NCI-H2107 (cell line): ENCODE results near the gene HOXA10.

ENCODE experiments used
- DNase-seq: peaks from one replicate; lab custom pipeline; 2025; lab: John Stamatoyannopoulos, UW

Gene HOXA10

GRCh38 chr7:27179030-27179429 lies 4.9 kb upstream of the HOXA10 start:
- no peak for DNase-seq

DNA sequence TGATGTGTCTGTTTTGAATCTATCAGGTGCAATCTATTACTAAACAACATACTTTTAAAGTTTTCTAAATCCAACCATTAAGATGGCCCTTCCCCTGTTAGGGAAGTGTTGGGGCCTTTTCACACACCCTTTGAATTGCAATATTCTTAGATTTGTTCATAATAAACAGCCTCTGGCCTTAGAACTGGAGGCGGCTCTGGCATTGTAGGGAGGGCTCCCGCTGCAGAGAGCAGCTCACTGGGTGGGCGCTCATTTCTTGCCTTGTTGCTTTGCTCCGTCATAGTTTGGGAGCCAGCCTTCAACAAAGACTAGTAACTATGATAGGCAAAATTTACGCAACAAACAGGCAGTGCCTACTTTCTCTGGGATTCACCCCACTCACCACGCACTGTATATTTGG lies 4.2 kb upstream of the HOXA10 start:
- no peak for DNase-seq

DNA sequence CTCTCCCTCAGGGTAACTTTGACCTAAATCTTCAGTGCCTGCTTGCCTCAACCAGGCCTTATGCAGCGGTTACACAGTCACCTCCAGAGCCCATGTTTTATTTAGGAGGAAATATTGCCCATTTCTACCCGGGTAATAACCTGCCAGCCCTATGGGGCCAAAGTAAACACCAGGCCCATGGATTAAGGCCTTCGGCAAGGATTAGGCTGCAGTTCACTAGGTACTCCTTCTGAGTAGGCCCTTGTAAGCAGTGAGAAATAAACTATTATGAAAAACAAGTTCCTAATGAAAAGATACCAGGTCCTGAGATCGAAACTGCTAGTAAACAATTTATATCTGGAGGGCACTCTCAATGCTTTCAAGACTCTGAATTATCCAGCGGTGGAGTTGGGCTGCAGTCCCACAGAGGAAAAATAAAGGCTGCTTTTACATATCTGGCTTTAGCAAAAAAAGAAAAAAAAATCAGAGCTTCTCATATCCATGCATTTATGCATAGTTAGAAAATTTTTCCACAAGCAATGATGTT lies 3.7 kb upstream of the HOXA10 start:
- no peak for DNase-seq

DNA sequence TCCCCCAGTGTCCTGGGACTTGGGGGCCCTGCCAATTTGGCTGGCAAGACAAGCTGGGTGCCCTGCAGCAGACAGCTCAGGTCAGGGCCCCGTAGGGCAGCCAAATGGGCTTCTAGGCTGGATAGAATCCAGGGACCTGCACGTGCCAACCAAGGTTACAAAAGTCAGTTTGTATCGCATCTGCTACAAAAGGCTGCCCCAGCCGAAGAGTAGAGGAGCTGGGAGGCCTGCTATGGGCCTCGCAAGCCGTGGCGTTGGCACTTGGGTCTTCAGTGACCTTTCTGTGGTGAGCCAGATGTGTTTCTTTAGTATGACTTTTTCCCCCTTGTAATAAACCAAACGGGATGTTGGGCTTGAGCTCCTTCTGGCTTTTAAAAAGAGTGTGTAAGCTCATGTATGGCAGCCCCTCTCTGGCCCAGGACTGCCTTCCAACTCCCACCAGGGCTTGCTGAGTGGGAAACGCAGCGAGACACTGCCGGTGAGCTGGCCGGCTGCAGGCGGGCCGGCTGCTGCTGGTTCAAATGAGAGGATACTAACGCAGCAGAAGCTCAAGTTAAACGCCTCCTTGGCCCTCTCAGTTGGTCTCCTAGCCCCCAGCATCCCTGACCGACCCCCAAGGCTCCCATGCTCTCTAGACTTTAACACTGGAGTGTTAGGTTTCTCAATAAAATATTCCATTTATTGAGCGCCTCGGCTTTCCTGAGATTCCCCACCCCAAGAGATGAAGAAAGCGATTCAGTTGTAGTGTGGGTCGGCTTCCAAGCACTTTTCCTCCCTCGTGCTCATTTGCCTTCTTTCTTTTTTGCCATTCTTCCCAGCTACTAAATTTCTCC lies 3.1 kb upstream of the HOXA10 start:
- no peak for DNase-seq

DNA sequence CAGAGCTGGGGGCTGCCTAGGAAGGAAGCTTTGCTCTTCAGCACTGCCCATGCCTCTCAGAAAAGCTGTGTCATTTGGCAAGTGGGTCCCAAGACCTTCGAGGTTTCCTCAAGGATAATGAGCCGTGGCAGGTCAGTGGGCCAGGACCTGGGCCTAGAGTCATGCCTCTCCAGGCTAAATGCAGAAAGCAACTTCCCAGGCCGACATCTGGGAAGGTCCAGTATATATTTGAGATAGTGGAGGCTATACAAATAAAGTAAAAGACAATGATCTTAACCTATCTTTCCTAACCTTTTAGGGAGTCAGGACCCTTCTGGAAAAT lies 2.4 kb upstream of the HOXA10 start:
- DNase-seq: no peak

DNA sequence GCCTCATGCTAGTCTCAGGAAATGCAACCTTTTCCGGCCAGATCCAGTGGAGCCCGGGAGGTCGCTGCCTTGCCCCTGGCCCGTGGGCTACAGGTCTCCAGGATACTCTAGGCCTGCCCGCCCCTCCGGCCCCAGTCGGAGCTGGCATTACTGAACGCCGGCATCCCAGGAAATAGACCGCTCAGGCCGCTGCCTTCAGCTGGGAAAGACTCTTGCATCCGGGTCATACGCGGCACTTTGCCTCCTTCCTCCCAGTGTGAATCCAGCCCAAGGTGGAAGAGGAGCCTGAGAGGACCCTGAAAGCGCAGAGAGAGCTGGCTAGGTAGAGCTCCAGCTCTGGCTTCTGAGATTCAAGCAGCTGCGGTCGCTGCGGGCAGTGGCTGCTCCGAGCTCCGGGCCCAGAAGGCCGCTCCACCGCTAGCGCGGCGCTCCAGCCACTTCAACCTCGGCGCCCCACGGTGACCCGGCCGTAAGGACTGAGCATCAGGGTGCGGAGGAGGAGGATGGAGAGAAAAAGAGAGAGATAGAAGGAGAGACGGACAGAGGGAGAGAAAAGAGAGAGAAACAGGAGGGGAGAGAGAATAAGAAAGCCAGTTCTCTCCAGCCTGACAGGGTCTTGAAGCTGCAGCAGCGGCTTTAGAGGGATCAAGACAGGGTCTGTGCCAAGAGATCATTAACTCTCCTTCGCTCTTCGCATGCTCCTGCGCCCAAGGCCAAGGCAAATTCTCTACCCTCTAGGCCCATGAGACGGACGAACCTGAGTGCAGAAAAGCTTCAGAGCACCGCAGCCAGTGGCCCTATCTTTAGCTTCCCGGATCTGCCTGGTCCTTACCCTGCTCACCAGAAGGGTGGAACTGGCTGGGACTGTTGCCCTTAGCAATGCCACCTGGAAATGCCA lies 1.8 kb upstream of the HOXA10 start:
- DNase-seq: no peak

DNA sequence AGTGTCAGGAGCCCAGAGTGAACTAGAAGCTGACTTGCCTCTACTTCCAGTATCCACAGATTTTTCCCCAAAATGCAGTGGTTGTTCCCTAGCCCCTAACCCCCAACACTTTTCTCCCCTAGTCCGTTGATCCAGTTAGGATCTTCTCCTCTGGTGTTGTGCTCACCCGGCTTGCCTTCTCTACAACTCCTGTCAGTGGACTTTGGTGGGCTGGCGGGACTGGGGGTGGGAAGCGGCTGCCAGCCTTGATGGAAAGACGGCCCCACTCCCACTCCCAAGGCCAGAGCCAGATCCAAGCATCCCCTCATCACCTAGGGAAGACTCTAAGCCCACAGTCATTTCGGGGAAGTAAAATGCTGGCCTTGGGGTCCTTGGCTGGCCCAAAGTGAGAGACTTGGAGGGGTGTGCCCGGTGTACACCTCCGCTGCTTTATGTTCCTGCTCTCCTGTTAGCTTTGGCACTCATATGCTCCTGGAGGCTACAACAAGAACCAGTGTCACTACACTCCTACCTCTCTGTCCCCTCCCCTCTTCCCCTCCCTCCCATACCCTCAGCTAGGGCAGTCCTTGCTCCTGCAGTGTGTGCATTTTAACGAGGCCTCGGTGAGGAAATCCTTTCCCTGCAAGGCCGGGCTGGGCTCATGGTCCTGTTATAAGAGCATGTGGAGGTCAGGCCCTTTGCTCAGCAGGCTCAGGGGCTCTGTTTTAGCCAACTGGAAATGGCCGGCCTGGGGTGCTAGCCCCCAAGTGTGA lies 930 bp upstream of the HOXA10 start:
- no peak for DNase-seq

GRCh38 chr7:27173511-27173955 lies 587 bp downstream of the HOXA10 start:
- no peak for DNase-seq

DNA sequence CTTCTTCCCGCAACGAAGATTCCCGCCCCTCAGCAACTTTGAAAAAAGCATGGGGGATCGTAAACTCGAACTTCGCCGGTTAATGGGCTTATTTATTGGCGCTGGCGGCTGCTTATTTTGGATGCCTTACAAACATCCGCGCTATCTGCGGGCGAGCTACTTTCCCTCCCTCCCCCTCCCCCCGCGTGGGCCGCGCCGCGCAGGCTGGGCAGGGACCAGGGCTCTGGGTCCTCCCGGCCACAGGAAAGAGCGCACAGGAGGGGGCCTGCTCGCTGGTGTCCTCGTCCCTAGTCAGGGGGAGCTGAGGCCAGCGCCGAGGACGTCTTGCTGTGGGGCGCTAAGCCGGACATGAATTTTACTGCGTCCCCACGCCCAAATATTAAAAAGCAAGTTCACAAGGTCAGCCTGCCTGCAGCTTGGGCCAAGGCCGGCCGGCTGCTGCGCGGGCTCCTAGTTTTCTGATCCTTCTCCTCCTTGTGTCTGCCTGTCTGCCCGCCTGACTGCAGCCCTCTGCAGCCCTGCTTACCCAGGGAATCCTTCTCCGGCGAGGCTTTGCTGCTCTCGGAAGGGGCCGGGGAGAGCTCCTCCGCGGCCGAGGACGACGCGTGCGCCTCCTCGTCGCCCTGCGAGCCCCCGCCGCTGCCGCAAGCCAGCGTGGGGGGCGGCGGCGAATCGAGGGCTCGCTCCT lies 1.2 kb downstream of the HOXA10 start:
- no peak for DNase-seq

DNA sequence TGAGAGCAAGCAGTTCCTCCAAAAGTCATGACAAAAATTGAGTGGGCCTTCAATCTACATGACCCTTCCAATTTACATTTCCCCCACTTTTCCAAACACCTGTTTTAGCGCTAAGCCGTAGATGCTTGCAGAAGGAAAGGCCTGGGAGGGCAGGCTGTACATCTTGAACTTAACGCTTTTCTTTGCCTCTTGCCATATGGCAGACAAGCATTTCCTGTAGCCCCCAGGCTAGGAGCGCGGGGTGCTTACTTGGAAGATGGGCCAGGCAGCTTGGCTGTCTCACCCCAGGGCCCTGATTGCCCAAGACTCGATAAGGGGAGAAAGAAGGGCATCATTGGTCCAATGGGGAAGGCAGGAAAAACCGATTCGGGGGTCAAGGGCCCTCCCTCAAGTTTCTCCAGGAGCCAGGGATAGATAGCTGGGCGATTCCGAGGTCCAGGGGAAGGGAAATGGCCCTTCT lies 1.8 kb downstream of the HOXA10 start:
- no peak for DNase-seq

GRCh38 chr7:27171637-27172314 lies 2.3 kb downstream of the HOXA10 start:
- no peak for DNase-seq

DNA sequence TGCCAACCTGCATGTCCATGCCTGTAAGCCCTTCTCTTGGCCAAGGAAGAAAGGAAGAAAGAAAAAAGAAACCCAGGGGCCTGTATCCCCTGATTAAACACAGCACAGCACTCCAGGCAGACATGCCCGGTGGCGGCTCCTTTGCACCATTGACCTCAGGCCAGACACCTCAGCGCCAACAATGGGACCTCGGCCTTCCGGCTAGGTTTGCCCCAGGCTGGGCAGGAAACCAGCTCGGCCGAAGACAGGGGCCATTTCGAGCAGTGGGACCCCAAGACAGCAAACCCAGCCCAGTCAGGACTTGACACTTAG lies 2.8 kb downstream of the HOXA10 start:
- no peak for DNase-seq

DNA sequence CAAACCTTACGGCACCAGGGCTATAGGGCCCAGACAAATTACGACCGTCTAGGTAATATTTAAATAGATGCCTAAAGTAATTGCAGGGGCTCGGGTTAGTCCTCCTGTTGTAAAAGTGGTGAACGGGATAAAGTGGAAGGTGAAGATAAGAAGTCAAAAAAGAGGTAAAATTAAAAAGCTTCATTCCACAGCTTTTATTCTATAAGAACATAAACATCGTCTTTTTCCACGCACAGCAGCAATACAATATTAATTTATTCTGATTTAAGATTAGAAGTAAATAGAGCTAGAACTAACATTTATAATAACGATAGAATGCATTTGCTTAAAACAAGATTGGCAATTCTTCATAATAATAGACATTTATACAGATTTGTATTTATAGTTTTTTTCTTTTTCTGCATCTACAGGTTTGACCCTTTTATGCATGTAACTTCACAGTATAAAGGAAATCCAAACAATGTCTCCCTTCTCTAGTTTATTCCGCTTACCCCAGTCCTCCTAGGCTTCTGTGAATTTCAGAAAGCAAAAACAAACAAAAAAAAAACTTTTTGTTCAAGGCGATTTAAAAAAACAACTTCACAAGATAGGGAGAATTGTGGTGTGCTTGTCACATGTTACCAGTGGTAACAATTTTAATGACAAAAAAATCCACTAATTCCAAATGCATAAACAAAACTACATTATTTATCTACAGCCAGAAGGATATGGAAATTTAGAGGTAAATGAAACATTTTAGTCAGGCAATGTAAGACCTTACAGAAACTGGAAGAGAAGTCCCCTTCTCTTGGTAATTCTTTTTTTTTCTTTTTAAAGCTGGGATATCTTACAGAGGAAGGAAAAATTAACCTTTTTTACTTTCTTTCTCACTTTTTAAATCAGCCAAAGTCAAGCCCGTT lies 3.4 kb downstream of the HOXA10 start:
- no peak for DNase-seq

GRCh38 chr7:27169658-27170425 lies 4.3 kb downstream of the HOXA10 start:
- DNase-seq: no peak

DNA sequence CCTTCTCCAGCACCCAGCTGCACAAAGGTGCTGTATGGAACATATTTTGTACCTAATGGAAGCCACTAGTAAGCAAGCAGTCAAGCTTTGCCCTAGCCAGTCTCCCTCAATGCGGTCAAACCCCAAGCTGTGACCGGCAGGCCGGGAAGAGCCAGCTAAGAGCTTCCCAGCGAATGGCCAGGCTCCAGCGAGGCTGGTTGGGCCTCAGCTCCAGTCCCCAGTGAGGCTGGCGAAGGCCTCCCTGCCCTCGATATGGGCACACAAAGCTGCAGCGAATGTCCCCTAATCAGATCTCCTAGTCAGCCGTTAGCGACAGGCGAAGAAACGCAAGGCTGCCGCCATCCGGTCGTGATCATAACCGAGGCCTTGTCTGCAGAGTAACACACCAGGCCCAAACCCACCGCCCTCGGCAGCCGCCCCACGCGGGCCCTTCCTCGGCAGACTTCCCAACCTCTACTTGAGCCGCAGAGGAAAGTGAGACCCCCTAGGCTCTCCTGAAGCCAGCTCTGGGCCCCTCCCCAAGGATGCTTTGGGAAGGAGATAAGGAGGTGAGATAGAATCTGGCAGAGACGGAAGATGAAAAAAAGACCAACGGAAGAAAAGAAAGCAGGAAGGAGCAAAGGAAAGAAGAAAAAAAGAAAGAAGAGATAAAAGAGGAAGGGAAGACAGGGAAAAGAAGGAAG lies 5.7 kb downstream of the HOXA10 start:
- no peak for DNase-seq

DNA sequence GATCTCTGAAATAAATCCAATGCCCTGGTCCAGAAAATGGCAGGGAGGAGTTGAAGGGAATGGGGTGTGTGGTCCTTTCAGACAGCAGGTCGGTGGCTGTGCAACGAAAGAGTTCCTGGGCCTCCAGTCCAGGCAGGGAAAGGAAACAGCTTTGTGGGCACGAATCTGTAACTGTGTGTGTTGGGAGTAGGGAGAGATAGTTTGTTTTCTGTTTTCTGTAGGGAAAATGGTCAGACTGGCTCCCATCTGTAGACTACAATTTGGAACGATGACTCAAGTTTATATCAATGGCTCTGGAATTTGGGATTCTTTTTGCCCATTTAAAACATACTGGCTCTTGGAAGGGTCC lies 6.2 kb downstream of the HOXA10 start:
- no peak for DNase-seq

DNA sequence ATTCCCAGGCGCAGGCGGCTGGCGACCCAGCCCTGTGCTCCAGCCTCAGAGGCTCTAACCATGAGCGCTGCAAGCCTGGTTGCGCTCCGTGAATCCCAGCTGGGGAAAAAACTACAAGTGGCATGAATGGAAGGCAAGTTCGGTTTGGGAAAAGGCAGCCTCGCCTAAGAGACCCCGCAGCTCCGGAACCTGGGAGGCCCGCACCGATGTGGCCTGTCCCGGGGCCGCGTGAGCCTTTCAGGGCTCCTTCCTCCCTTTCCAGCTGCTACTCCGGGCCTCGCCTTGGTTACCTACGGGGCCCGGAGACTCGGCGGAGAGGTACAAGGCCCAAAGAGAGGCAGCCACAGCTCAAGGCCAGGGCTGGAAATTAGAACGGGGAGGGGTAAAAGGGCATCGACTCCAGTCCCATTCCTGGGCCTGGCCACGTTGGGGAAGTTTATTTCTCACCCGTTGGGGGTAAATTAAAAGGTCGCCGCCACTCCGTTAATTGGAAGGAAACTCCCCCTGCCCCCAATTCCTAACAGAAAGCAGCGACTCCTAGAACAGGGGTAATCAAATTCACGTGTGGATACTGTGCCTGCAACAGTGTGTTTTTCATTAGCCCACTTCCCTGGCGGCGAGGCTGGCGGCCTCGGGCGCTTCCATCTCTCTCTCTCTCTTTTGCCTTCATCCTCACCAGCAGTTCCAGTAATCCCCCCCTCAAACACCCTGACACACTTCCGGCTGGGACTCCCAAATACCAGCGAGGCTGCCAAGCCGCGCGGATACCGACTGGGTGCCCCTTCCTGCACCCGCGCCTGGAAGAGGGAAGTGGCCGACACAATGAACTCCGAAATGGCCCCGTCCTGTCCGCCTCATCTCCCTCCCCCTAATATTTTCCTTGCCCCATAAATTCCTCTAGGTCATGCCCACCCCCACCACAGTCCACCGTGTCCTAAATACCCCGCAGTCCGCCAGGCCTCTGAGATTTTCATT lies 7.3 kb downstream of the HOXA10 start:
- DNase-seq: no peak
